HEK293T (cell line): ENCODE measurements around the gene CNTLN.
"Not testable (repeated sequence)": the region's sequence is repeated elsewhere in the genome, so short reads cannot be mapped to it uniquely, and the experiment has no call there.

Source experiments
- ARNT ChIP-seq: fragments of 450-650 bp; IDR thresholded peaks from 2 replicates; pipeline ENCODE4 v1.6.1; 2017; ENCODE audit warnings: mild to moderate bottlenecking
- BHLHE40 ChIP-seq: fragments of 450-650 bp; IDR thresholded peaks from 2 replicates; pipeline ENCODE4 v1.6.1; 2016; ENCODE audit warnings: mild to moderate bottlenecking, moderate library complexity, borderline replicate concordance
- CTBP1 ChIP-seq: fragments of 450-650 bp; IDR thresholded peaks from 2 replicates; pipeline ENCODE4 v1.6.1; 2016; ENCODE audit warnings: borderline replicate concordance
- ELF4 ChIP-seq: fragments of 450-650 bp; IDR thresholded peaks from 2 replicates; pipeline ENCODE4 v1.6.1; 2017; ENCODE audit warnings: antibody characterized with exemption
- FOXA1 ChIP-seq: fragments of 450-650 bp; IDR thresholded peaks from 2 replicates; pipeline ENCODE4 v1.6.1; 2016; ENCODE audit warnings: mild to moderate bottlenecking
- FOXK2 ChIP-seq: fragments of 450-650 bp; IDR thresholded peaks from 2 replicates; pipeline ENCODE4 v1.6.1; 2016; ENCODE audit warnings: mild to moderate bottlenecking
- FOXM1 ChIP-seq: fragments of 450-650 bp; IDR thresholded peaks from 2 replicates; pipeline ENCODE4 v1.6.1; 2017; ENCODE audit warnings: mild to moderate bottlenecking, borderline replicate concordance
- HDGF ChIP-seq: fragments of 450-650 bp; IDR thresholded peaks from 2 replicates; pipeline ENCODE4 v1.6.1; 2017; ENCODE audit warnings: antibody characterized with exemption, borderline replicate concordance
- L3MBTL2 ChIP-seq: fragments of 450-650 bp; conservative IDR thresholded peaks from 2 replicates; pipeline ENCODE4 v1.6.1; 2016; ENCODE audit warnings: mild to moderate bottlenecking
- LEF1 ChIP-seq: fragments of 450-650 bp; IDR thresholded peaks from 2 replicates; pipeline ENCODE4 v1.6.1; 2017; ENCODE audit warnings: mild to moderate bottlenecking, borderline replicate concordance
- NFRKB ChIP-seq: fragments of 450-650 bp; IDR thresholded peaks from 2 replicates; pipeline ENCODE4 v1.6.1; 2016; ENCODE audit warnings: mild to moderate bottlenecking, moderate library complexity
- SUZ12 ChIP-seq: fragments of 450-650 bp; IDR thresholded peaks from 2 replicates; pipeline ENCODE4 v1.6.1; 2016; ENCODE audit warnings: mild to moderate bottlenecking
- TARDBP ChIP-seq: fragments of 450-650 bp; IDR thresholded peaks from 2 replicates; pipeline ENCODE4 v1.6.1; 2016
- ZNF384 ChIP-seq: fragments of 450-650 bp; IDR thresholded peaks from 2 replicates; pipeline ENCODE4 v1.6.1; 2016

DNA sequence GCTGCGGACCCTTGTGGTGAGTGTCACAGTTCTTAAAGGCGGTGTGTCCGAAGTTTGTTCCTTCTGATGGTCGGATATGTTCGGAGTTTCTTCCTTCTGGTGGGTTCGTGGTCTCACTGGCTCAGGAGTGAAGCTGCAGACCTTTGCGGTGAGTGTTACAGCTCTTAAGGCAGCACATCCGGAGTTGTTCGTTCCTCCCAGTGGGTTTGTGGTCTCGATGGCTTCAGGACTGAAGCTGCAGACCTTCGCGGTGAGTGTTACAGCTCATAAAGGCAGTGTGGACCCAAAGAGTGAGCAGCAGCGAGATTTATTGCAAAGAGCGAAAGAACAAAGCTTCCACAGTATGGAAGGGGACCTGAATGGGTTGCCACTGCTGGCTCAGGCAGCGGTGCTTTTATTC is 42.7 kb downstream of the CNTLN start:
- TF ChIP-seq HDGF, FOXA1, SUZ12, NFRKB, TARDBP, FOXM1, ELF4, ARNT, ZNF384, FOXK2, LEF1, BHLHE40, L3MBTL2, CTBP1: not testable (repeated sequence)
